Neural cell (in vitro differentiated cells): ENCODE results near the gene KRTAP1-4.

ENCODE experiments used
- EP300 ChIP-seq: fragments of 450-650 bp; conservative IDR thresholded peaks from 2 replicates; pipeline ENCODE4 v1.6.1; 2014; ENCODE audit warnings: antibody characterized with exemption, mild to moderate bottlenecking, moderate library complexity; ENCODE audit not compliant: poor library complexity, severe bottlenecking
- EZH2 ChIP-seq: fragments of 200-600, 300-800 bp; shearing (Covaris generic), sonication (generic); IDR thresholded peaks from 2 replicates; pipeline ENCODE4 v1.6.1; 2014; ENCODE audit warnings: antibody characterized with exemption, low read length, borderline replicate concordance, mild to moderate bottlenecking; ENCODE audit not compliant: insufficient read depth, poor library complexity, severe bottlenecking
- POLR2AphosphoS5 ChIP-seq: IDR thresholded peaks from 2 replicates; pipeline ENCODE4 v1.6.1; 2012
- RAD21 ChIP-seq: fragments of 450-650 bp; conservative IDR thresholded peaks from 2 replicates; pipeline ENCODE4 v1.6.1; 2014; ENCODE audit warnings: antibody characterized with exemption, mild to moderate bottlenecking, moderate library complexity
- SMC3 ChIP-seq: fragments of 450-650 bp; conservative IDR thresholded peaks from 2 replicates; pipeline ENCODE4 v1.6.1; 2014; ENCODE audit warnings: antibody characterized with exemption, mild to moderate bottlenecking, moderate library complexity; ENCODE audit not compliant: poor library complexity
- TAF1 ChIP-seq: IDR thresholded peaks from 2 replicates; pipeline ENCODE4 v1.6.1; 2012; ENCODE audit warnings: low read depth
- TF ChIP-seq, protein P1 (sequence below): fragments of 450-650 bp; IDR thresholded peaks from 2 replicates; pipeline ENCODE4 v1.5.1; 2014; ENCODE audit warnings: antibody characterized with exemption, mild to moderate bottlenecking, moderate library complexity; ENCODE audit not compliant: poor library complexity, severe bottlenecking
- TF ChIP-seq, protein P2 (sequence below): IDR thresholded peaks from 2 replicates; pipeline ENCODE4 v1.6.1; 2012; ENCODE audit warnings: borderline replicate concordance

DNA sequence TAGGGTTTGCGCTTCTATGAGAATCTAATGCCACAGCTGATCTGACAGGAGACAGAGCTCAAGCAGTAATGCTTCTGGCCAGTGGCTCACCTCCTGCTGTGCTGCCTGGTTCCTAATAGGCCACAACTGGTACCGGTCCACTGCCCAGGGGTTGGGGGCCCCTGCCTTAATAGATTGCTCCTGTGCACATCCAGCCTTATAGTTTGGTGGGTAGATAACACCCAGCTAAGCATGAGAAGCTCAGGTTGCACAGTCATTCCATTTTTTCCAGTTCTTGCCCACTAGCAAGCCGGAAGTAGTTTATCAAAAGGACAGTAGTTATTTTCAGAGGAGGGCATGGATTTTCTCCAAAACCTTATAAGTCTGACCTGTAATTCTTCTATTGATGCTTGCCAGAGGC lies 10.6 kb downstream of the KRTAP1-4 start:
- TF ChIP-seq, protein P1, sequence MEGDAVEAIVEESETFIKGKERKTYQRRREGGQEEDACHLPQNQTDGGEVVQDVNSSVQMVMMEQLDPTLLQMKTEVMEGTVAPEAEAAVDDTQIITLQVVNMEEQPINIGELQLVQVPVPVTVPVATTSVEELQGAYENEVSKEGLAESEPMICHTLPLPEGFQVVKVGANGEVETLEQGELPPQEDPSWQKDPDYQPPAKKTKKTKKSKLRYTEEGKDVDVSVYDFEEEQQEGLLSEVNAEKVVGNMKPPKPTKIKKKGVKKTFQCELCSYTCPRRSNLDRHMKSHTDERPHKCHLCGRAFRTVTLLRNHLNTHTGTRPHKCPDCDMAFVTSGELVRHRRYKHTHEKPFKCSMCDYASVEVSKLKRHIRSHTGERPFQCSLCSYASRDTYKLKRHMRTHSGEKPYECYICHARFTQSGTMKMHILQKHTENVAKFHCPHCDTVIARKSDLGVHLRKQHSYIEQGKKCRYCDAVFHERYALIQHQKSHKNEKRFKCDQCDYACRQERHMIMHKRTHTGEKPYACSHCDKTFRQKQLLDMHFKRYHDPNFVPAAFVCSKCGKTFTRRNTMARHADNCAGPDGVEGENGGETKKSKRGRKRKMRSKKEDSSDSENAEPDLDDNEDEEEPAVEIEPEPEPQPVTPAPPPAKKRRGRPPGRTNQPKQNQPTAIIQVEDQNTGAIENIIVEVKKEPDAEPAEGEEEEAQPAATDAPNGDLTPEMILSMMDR = no peak
- TF ChIP-seq, protein P2, sequence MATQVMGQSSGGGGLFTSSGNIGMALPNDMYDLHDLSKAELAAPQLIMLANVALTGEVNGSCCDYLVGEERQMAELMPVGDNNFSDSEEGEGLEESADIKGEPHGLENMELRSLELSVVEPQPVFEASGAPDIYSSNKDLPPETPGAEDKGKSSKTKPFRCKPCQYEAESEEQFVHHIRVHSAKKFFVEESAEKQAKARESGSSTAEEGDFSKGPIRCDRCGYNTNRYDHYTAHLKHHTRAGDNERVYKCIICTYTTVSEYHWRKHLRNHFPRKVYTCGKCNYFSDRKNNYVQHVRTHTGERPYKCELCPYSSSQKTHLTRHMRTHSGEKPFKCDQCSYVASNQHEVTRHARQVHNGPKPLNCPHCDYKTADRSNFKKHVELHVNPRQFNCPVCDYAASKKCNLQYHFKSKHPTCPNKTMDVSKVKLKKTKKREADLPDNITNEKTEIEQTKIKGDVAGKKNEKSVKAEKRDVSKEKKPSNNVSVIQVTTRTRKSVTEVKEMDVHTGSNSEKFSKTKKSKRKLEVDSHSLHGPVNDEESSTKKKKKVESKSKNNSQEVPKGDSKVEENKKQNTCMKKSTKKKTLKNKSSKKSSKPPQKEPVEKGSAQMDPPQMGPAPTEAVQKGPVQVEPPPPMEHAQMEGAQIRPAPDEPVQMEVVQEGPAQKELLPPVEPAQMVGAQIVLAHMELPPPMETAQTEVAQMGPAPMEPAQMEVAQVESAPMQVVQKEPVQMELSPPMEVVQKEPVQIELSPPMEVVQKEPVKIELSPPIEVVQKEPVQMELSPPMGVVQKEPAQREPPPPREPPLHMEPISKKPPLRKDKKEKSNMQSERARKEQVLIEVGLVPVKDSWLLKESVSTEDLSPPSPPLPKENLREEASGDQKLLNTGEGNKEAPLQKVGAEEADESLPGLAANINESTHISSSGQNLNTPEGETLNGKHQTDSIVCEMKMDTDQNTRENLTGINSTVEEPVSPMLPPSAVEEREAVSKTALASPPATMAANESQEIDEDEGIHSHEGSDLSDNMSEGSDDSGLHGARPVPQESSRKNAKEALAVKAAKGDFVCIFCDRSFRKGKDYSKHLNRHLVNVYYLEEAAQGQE = no peak
- TF ChIP-seq EP300 (no peak), EZH2 (no peak), POLR2AphosphoS5 (no peak), SMC3 (no peak), RAD21 (no peak), TAF1 (no peak)
